IPS DF 19.7 (cell line): ENCODE measurements around the gene TRIM46.
"Not testable (repeated sequence)": the region's sequence is repeated elsewhere in the genome, so short reads cannot be mapped to it uniquely, and the experiment has no call there.

Experiments used
- DNase-seq: peaks from one replicate; pipeline ENCODE4 v3.0.0-alpha.2; 2013; ENCODE audit warnings: low read depth, low spot score

TRIM46 gene

DNA sequence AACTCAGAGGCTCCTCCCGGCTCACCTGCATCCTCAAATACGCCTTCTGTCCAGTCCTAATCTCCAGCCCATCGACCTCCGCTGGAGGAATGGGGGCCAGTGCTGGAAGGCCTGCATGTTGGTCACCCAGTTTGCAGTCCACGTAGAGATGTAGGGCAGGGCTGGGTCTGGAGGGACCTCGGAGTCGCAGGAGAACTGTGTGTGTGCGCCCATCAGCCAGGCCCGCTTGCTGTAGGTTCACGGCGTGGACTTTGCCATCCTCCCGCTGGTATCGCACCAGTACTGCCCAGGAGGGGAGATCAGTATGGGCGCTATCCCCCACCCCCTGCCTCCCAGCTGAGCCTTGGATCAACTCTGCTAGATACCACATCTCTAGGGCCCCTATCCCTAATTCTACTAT, 31.4 kb downstream of the TRIM46 start:
- DNase-seq, result no peak

DNA sequence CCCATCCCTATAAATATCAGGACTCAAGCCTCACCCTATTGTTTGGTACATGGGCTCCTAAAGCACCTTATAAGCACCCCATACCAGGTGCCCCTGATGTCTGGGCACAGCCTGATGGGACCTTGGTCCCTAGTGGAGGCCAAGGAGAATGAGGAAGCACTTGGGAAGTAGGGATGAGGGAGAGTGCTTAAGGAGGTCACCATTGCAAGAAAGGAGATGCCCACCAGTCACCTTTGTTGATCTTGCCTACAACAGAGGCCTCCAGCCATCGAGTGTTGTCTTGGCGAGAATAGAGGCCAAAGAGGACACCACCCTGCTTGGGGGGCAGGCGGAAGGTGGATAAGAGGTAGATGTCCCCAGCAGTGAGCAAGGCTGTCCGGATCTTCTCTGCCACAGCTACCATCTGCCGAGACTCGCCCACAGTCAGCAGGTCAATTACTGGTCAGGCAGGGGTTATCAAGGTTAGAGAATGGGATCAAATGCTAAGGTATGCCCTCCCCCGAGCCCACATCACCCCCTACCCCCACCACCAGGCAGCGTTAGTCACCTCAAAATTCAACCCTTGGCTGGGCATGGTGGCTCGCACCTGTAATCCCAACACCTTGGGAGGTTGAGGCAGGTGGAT, 32.4 kb downstream of the TRIM46 start:
- DNase-seq, result no peak

DNA sequence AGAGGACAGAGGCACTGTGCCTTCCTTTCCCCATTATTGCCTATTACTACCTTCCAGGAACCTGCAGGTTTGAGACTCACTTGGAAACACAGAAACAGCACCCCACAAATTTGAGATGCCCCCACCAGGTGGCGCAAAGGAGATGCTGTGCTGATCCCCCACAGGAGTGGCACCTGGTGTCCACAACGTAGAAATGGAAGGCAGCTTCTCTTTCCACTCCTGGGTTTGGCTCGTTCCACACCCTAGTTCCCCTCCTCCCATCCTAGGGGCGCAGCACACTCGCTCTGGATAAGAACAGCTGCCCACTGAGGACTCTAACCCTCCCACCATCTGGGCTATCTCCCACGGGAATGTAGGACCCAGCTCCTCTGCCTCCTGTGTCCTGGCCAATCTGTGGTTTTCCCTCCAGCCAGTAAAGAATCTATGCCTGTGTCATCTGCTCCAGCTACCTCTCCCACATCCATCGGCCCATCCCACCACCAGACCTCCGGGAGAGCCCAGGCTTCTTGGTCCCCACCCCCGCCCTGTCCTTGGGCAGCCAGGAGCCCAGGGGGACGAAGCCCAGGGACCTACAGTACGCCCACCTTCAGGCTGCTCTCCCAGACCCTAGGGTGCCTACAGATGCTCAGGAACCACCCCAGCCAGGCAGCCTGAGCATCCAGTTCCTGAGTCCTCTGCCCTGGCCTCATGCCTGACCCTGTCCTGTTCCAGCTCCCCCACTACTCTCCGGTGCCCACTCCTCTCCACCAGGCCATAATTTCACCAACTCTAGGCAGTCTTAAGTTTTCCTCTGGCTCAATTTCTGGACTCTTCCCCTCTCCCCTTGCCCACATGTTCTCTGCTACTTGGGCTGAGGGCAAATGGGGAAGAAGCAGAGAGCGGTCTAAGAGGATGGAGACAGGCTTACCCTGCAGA, 33.5 kb downstream of the TRIM46 start:
- DNase-seq, result no peak

DNA sequence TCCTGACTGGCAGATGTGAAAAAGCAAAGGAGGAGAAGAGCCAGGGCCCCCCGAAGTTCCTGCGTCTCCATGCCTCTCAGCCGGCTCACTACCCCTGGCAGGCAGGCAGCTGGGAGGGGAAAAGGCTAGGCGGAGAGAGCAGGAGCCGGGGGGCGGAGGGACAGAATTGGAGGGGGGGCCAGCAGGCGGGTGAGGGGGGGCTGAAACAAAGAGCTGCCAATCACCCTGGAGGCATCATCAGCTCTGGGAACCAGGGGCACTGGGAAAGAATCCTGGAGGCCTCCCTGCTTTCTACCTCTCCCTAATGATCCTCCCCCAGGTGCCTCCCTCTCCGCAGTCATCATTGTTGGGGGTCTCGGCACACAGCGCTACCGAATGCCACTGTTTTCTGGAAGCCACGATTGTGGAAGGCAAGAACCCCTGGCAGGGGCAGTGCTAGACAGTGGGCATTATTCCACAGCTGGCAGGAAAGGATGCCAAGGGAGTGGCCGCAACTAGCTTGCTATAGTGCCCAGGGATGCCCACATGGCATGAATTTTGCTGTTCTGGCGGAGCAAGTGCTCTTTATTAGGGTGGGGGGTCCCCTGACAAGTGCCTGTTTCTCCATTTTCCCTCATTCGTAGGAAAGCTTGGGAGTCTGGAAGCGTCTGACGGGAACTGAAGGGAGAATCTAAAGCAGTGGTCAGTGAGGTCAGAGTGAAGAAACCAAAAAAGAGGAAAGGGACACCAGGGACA, 34.3 kb downstream of the TRIM46 start, which contains the start of gene THBS3:
THBS3 (minus strand) TSS at position 92 of the 735 bp plus-strand sequence; CDS start at position 71, 21 bp downstream.
- DNase-seq, result no peak

DNA sequence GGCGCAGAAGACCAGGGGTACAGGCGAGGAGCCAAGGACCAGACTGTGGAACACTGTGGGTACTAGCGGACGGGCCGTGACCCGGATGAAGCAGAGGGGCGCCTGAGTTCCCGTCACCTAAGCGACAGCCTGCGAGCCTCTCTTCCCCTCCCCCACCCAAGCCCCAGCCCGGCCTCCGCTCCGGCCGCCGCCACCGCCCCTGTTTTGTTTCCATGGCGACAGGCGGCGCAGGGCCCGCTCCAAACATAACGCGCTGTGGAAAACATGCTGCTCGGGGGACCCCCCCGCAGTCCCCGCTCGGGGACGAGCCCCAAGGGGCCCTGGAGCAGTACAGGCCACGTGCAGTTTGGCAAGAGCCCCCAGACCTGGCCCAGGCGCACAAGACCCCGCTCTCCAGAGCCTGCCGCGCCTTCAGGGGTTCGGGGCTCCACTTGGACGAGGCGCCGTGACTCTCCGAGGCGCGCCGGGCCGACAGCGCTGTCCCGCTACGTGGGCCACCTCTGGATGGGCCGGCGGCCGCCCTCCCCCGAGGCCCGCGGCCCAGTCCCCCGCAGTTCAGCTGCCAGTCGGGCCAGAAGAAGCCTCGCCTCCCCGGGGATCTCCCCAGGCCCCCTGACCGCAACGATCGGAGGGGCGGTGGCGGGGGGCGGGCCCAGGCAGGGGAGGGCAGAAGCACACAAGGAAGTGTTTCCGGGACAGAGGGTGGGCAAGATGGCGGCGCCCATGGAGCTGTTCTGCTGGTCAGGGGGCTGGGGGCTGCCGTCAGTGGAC, 35.1 kb downstream of the TRIM46 start, which contains the start of gene MTX1:
MTX1 (plus strand) TSS at position 155 of the 771 bp plus-strand sequence; CDS start at position 265, 110 bp downstream.
- DNase-seq, result no peak

DNA sequence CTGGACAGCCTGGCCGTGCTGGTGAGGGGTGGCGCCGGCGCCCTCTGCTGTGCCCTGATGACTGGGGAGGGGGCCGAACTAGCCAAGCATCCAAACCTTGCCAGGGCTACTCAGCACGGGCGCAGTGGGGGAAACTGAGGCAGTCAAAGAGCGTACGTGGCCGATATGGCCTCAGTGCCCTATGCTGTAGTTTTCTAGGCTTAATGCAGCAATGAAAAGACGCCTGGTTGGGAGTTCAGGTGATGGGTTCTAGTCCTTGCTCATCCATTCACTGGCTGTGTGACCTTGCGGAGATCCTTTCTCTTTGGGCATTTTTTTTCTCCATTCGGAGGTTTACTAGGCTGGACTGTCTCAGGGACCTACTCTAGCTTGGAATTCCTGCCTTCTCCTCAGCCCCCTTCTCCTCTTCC, 35.7 kb downstream of the TRIM46 start:
- no peak for DNase-seq

DNA sequence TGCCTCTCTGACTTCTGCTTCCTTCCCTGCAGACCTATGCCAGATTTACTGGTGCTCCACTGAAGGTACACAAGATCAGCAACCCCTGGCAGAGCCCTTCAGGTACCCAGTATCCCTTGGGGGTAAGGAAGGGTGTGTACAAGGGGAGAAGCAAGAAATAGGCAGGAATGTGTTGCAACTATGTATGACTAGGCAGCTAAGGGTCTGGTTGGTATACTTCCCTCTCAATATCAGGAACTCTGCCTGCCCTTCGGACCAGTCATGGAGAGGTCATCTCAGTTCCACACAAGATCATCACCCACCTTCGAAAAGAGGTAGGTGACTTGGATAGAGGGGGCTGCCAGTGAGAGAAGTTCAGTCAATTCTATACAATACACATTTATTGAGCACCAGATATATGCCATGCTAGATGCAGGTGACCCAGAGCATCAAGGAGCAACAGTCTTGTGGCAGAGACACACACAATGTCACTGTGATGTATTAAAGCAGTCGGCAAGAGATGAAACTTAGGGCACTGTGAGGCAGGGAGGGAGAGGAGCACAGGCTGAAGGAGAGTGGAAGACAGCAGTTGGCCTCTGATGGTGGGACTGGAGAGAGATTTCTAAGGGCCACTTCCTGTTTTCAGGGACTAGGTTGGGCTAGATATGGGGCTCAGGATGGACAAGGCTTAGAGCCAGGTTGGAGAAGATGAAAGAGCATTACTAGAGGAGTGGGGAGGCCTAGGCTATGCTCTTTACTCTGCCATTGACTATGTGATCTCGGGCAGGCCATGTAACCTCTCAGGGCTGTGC, 36.9 kb downstream of the TRIM46 start:
- DNase-seq, result no peak

DNA sequence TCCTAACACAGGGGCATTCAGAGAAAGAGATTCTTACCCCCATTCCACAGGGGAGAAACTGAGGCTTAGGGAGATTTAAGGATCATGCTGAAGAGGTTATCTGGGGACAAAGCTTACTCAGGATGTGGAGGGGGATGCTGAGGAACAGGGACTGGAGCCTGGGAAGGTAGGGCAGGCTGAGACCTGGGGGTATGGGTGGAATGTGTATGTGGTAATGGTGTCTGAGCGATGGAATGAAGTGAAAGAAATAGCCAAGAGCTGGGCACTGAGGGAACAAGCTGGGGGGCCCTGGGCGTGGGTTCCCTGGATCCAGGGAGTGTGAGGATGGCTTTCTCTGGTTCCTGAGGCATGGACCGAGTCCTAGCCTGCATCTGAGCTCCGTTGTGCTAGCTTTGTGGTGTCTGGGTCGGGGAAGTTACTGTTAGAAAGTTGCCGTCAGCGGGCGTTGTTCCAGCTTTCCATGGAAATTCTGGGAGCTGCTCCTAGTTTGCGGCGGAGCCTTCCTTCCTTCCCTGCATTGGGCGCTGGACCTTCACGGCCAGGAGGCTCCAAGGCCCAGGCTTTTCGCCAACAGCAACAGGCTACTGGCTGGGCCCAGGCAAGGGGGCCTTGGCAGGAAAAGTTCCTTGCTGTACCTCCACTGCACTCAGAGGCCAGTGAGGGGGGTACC, 37.9 kb downstream of the TRIM46 start:
- DNase-seq, result not testable (repeated sequence)

DNA sequence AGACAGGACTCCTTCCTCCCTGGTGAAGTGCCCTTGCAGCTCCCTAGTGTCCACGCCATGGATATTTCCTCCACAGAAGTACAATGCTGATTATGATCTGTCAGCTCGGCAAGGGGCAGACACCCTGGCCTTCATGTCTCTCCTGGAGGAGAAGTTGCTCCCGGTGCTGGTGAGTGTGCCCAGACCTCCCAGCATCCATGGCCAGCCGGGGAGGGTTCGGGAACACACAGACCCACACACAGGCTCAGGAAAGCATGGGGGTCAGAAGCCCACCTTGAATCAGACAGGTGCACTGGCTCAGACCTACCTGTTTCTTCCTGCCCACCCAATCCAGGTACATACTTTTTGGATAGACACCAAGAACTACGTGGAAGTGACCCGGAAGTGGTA, 38.4 kb downstream of the TRIM46 start:
- not testable (repeated sequence) for DNase-seq

DNA sequence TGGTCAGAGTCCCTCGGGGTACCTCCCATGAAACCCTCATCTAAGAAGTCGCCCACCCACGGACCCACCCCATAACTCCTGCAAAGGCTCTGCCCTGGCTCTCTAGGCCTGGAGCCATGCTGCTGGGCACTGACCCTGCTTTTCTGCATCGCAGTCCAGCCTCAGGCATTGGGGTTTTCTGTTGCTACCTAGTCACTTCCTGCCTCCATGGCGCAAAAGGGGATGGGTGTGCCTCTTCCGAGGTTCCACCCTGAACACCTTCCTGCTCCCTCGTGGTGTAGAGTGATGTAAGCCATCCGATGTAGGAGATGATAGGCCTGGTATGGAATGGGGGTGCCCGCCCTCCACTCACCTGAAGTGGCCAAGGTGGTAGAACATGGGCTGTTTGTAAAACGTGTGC, 41.1 kb downstream of the TRIM46 start:
- not testable (repeated sequence) for DNase-seq

DNA sequence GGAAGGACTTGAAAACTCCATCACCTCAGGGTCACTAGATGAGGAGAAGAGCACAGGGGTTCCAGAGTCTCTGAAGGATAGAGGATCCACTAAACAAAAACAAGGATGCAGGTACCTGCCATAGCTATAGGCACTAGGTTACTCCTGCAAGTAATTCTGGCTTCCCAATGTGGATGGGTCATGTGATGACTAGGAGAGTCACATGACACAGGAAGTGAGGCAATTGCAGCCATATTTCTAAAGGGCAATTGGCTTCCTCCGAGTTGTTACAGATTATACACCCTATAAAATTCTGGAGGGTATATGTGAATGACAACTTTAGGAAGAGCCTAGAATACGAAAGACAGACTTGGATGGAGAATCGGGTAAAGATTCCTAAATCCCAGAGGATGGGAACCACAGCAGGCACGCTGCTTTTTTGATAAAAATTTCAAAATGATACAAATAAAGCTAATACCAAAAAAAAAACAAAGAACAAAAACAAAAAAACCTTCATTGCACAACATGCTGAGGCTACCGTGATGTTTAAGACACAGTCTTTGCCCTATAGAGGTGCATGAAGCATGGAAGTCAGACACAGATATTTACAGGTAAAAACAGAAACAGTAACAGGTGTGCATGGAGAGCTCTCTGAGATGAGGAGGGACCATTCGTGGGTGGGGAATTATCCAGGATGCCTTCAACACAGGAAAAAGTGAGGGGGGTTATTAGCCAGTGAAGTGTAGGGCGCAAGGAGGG, 45.4 kb downstream of the TRIM46 start:
- DNase-seq, result no peak

DNA sequence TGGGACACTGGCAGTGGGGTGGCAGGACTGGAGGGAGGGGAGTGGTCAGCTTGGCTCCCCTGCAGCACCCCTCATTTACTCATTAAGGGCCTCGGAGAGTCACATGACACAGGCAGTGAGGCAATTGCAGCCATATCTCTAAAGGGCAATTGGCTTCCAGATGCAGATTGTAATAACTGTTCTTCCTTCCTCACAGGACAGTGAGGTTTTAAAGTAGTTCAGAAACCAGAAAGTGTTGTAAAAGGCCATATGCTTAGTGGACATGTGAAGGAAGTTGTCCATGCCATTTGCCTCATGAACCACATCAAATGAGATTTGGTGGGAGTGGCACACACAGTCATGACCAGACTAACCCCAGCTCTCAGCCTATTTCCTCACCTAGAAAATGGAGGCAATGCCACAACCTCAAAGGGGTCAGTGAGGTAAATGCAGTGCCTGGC, 46.0 kb downstream of the TRIM46 start:
- DNase-seq, result no peak

DNA sequence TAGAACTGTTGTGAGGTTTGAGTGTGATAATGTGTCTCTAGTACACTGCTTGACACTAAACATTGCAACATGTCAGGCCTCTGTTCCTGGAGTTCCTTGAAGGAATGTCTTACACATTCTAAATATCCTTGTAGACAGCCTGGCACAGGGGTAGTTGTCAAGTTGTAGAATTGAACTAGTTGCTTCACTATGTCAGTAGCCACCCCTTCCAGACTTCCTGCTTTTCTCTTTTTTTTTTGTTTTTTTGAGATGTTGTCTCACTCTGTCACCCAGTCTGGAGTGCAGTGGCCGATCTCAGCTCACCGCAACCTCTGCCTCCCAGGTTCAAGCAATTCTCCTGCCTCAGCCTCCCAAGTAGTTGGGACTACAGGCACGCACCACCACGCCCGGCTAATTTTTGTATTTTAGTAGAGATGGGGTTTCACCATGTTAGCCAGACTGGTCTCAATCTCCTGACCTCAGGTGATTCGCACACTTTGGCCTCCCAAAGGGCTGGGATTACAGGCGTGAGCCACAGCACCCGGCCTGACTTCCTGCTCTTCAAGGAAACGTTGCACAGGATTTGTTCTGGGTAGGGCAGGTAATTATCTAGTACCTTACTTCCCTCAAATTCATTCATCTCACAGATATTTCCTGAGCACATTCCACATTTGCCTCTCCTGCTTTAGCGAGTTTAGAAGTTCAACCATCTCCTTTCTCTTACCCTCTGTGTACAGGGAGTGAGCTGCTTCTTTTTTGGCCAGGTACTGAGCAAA, 46.7 kb downstream of the TRIM46 start:
- not testable (repeated sequence) for DNase-seq

DNA sequence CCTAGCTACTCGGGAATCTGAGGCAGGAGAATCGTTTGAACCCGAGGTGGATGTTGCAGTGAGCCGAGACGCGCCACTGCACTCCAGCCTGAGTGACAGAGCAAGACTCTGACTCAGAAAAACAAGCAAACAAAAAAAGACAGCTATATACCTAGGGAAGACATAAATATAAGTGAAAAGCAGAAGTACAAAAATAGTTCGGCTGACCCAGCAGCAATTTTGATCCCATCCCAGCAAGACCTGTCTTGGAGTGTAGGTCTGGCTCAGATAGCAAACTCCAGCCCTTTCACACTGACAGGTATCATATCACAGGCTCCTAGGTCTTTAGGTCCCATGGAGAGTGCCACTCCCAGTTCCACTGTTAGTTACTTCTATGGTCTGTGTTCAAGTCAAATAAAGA, 49.4 kb downstream of the TRIM46 start:
- DNase-seq, result no peak

DNA sequence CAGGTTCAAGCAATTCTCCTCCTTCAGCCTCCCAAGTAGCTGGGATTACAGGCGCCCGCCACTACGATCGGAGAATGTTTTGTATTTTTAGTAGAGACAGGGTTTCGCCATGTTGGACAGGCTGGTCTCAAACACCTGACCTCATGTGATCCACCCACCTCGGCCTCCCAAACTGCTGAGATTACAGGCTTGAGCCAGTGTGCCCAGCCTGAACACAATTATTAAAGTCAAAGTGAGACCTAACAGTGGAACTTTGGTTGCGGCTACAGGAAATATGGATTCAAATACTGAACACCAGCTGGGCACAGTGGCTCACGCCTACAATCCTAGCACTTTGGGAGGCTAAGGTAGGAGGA, 51.7 kb downstream of the TRIM46 start:
- DNase-seq, result not testable (repeated sequence)

DNA sequence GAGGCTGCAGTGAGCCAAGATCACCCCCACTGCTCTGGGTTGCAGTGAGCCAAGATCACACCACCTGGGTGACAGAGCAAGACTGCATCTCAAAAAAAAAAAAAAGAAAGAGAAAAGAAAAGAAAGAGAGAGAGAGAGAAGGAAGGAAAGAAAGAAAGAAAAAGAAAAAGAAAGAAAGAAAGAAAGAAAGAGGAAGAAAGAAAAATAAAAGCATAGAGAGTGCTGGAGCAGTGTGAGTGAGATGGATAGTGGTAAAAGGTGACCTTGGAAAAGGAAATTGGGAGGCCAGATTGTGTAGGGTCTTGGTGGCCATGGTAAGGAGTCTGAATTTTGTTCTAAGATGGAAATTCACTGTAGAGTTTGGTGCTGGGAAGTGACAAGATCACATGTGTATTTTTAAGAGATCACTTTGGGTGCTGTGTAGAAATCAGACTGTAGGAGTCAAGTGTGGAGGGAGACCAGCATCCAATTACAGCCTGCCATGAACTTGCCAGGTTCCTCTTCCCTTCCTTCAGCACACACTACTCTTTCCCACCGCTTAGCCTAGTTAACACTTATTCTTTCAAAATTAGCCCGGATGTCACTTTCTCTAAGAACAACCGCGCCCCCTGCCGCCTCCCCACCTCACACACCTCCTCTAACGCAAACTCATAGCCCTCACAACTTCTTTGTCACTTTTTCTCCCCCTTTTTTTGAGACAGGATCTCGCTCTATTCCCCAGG, 52.7 kb downstream of the TRIM46 start:
- DNase-seq, result no peak

DNA sequence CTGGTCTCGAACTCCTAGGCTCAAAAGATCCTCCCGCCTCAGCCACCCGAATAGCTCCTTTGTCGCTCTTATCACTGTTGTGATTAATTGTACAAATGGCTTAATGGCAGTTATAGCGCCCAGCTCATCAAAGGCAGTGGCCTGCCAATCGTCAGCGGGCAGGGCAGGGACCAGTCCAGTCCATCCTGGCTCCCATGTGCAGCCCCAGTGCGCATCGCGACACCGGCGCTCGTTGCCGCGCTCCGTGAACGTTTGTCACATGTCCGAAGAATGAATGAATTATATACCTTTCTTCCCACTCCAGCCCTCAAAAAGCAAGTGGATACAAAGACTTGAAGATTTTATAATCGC, 53.2 kb downstream of the TRIM46 start:
- DNase-seq, result no peak
